ENCODE results near the gene TTLL8. TPM values are rescaled to one million over a fixed set of nuclear protein-coding genes. Genes with fewer than 3 reads are reported as not detected.
"Not testable (repeated sequence)": the region's sequence is repeated elsewhere in the genome, so short reads cannot be mapped to it uniquely, and the experiment has no call there.

TTLL8 gene
- total RNA-seq, 1 donor from 2014 or later, result not detected

DNA sequence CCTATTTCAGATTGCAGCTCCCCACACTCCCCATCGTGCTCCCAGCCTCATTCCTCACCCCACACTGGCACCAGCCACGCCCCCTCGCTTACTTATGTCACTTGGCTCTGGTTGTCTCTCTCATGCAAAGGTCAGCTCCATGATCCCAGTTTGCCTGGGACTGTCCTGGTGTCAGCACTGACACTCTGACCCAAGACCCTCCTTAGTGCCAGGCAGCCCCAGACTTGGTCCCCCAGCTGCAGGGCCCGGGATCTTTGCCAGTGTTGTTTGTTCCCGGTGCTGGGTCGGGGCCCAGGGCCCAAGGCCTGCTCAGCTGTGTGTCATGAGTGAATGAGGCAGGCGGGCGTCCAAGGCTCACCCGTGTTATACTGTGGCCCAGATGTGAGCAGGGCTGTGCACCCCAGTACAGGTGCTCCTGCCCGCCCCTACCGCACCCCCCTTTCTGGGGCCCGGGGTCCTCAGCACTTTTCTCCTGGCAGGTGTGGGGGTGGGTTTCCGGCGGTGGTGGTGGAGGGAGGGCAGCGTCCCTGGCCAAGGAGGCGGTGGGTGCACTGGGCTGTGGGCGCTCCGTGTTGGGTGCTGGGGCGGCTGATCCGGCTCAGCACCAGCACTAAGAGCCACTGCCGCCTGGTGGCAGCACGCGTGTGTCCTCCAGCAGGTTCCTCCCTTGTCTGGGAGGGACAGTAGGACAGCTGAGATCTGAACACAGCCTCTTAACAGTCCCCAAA is 65.0 kb downstream of the TTLL8 start:
- intact Hi-C loops (cut with micrococcal nuclease), result loop anchor here (1.0 to 2.0 kb wide), 5 partner anchors 9 to 226 kb away; no protein-coding TSS in a partner anchor

DNA sequence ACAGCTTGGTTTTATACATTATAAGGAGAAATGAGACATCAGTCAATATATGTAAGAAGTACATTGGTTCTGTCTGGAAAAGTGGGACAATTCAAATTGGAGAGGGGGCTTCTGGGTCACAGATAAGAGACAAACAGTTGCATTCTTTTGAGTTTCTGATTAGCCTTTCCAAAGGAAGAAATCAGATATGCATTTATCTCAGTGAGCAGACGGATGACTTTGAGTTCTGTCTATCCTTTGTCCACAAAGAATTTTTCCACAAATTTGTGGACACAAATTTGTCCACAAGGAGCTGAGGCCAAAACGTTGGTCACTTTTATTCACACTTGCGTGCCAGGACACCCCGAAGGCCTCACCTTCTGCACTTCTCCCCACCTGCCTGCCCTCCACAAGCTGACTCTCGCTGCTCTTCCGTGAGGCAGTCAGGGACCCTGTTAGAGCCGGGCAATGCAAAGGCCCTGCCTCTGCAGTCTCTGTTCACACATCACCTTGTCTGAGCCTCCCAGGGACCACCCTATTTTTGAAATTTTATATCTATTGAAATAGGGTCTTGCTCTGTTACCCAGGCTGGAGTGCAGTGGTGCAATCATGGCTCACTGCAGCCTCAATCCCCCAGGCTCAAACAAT is 66.1 kb downstream of the TTLL8 start:
- intact Hi-C loops (cut with micrococcal nuclease), result loop anchor here (2.0 kb wide), 1 partner anchor 15 kb away; no protein-coding TSS in a partner anchor

DNA sequence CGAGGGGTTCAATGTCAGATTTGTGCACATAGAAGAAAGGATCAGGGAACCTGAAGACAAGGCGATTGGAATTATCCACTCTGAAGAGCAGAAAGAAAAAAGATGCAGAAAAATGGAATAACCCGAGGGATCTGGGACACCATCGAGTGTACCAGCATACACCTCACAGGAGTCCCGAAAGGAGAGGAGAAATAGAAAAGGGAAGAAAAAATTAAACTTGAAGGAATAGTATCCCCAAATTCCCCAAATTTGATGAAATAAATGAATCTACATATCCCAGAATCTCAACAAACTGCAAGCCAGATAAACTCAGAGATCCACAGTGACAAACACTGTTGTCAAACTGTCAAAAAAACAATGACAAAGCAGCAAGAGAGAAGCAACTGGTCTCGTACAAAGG is 66.9 kb downstream of the TTLL8 start:
- intact Hi-C loops (cut with micrococcal nuclease), result no loop called here

DNA sequence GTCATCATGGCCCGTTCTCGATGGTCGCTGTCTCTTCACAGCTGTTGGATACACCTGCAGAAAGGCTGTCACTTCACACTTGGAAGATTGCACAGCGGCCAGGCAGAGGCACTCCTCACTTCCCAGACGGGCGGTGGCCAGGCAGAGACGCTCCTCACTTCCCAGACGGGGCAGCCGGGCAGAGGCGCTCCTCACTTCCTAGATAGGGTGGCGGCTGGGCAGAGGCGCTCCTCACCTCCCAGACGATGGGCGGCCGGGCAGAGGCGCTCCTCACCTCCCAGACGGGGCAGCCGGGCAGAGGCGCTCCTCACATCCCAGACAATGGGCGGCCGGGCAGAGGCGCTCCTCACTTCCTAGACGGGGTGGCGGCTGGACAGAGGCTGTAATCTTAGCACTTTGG is 68.3 kb downstream of the TTLL8 start:
- intact Hi-C loops (cut with micrococcal nuclease), result not testable (repeated sequence)

DNA sequence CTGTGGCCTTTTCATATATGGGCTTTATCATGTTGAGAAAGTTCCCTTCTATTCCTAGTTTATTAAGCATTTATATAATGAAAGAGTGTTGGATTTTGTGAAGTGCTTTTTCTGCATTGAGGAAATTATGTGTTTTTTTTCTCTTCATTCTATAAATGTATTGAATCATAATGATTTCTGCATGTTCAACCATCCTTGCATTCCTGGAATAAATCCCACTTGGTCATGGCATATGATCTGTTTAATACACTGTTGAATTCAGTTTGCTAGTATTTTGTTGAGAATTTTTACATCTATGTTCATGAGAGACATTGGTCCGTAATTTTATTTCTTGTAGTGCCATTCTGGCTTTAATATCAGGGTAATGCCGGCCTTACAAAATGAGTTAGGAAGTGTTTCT is 71.8 kb downstream of the TTLL8 start:
- intact Hi-C loops (cut with micrococcal nuclease), result no loop called here

DNA sequence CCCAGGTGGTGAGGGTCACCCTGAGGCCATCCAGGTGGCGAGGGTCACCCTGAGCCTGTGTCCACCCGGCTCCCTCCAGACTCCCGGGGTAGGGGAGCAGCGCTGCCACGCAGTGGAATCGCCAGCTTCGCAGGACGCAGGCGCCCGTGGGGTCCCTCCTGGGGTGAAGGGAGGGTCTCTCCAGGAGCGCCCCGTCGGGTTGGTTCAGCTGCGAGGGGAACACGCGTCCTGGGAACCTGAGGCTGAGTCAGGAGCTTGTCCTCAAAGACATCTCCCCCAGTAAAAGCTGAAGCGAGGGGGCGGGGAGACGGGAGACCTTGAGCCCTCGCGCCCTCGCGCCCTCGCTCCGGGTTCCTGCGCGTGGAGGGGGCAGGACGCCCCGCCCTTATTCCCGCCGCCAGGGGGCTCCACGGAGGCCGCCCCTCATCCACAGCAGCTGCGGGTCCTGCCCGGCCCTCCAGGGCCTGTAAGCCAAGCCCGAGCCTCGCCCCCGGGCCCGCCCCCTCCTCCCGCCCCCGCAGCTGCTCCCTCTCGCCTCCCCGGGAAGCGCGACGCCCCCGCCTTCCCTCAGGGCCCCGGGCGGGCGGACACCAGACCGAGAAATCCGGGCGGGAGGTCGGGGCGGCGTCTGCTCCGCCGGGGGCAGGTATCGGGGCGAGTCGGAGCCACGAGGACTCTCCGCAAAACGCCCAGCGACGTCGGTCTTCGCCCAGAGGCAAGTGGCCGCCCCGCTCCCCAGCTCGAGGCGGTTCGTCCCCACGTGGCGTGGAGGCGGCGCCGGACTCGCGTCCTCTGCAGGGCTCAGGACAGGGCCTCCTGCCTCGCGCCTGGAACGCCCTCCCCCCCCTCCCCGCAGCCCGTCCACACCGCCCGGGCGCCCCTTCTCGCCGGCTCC is 74.7 kb downstream of the TTLL8 start:
- intact Hi-C loops (cut with micrococcal nuclease), result loop anchor here (1.0 kb wide), 1 partner anchor 10 kb away; no protein-coding TSS in a partner anchor

DNA sequence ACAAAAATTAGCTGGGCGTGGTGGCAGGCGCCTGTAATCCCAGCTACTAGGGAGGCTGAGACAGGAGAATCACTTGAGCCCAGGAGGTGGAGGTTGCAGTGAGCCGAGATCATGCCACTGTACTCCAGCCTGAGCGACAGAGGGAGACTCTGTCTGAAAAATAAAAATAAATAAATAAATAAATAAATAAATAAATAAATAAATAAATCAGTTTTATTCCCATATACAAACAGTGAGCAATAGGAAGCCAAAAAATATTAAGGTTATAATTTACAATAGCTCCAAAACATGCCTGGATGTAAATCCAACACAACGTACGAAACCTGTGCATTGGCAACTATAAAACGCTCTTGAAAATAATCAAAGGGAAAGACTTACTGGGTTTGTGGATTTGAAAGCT is 76.3 kb downstream of the TTLL8 start:
- intact Hi-C loops (cut with micrococcal nuclease), result not testable (repeated sequence)

DNA sequence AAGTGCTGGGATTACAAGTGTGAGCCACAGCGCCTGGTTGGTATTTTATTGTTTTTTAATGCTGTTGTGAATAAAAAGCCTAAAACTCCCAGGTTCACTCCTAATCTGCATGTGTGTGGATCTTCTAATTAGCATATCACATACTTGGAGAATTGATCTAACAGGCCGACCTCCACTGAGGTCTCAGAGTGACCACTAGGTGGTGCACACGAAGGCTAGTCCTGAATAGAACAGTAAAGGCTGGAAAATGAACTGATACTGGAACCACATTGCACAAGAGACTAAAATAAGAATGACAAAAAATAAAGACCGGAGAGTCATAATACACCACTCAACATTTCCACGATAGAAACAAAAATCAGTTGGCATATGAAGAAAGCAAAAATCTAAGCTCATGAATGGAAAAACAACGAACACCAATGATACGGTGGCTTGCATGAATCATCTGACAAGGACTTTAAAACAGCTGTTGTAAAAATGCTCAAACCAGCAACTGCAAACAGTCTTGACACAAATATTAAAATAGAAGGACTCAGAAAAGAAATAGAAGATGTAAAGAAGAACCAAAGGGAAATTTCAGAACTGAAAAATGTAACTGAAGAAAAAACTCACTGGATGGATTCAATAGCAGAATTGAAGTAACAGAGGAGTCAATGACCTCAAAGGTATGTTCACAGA is 78.4 kb downstream of the TTLL8 start:
- intact Hi-C loops (cut with micrococcal nuclease), result loop anchor here (5.0 to 10.0 kb wide), 2 partner anchors 55 to 212 kb away; no protein-coding TSS in a partner anchor

DNA sequence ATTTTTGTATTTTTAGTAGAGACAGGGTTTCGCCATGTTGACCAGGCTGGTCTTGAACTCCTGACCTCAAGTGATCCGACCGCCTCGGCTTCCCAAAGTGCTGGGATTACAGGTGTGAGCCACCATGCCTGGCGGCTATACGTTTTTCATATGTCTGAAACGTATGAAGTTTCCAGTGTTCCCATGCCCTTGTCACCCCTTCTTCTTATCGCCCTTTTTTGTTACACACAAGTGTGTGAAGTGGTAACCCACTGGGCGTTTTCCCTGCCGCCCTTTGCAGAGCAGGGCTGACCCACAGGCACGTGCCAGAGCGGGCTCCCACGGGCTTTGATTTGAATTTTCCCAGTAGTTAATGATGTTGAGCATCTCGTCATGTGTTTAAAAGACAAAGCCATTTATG is 80.5 kb downstream of the TTLL8 start:
- intact Hi-C loops (cut with micrococcal nuclease), result loop anchor here (2.0 to 10.0 kb wide), 3 partner anchors 15 to 210 kb away; no protein-coding TSS in a partner anchor

DNA sequence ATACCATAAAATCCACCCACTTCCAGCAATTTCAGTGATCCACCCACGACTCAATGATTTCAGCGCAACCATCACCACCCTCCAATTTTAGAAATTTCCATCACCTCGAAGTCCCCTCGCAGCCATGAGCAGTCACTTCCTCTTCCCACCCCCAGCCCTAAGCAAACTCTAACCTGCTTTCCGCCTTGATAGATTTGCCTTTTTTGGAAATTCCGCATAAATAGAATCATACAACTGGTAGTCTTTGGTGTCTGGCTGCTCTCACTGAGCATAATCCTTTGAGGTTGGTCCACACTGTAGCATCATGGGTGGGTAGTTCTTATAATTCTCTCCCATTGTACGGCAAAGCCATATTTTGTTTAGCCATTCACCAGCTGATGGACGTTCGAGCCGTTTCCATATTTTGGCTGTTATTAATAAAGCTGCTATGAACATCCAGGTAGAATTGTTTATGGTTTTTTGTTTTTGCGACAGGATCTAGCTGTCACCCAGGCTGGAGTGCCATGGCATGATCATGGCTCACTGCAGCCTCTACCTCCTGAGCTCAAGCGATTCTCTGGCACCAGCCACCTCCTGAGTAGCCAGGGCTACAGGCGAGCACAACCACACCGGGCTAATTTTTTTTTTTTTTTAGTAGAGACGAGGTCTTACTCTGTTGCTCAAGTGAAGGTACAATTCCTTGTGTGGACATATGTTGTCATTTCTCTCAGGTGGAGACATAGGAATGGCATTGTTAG is 81.5 kb downstream of the TTLL8 start:
- intact Hi-C loops (cut with micrococcal nuclease), result loop anchor here (2.0 to 10.0 kb wide), 3 partner anchors 16 to 209 kb away; no protein-coding TSS in a partner anchor

DNA sequence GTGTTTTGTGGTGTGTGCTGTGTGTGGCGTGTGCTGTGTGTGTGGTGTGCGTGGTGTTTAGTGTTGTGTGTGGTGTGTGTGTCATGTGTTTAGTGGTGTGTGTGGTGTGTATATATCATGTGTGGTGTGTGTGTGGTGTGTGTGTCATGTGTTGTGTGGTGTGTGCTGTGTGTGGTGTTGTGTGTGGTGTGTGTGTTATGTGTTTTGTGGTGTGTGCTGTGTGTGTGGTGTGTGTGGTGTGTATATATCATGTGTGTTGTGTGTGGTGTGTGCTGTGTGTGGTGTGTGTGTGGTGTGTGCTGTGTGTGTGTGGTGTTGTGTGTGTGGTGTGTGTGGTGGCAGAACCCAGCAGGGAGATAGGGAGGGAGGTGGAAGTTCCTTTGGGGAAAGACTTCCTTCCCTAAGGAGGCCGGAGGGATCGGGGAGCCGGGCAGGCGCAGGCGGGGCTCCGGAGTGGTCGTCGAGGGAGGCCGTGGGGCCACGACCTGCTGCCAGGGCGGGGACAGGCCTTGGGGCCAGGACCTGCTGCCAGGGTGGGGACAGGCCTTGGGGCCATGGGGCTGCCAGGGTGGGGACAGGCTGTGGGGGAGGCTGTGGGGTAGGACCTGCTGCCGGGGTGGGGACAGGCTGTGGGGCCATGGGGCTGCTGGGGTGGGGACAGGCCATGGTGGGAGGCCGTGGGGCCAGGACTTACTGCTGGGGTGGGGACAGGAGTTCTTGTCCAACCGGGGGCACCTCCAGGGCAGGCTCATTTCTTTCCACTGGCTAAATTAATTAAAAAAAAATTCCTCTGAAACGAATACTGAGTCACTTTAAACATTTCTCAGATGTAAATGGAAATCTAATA is 82.3 kb downstream of the TTLL8 start:
- intact Hi-C loops (cut with micrococcal nuclease), result loop anchor here (2.0 to 10.0 kb wide), 3 partner anchors 17 to 208 kb away; no protein-coding TSS in a partner anchor

DNA sequence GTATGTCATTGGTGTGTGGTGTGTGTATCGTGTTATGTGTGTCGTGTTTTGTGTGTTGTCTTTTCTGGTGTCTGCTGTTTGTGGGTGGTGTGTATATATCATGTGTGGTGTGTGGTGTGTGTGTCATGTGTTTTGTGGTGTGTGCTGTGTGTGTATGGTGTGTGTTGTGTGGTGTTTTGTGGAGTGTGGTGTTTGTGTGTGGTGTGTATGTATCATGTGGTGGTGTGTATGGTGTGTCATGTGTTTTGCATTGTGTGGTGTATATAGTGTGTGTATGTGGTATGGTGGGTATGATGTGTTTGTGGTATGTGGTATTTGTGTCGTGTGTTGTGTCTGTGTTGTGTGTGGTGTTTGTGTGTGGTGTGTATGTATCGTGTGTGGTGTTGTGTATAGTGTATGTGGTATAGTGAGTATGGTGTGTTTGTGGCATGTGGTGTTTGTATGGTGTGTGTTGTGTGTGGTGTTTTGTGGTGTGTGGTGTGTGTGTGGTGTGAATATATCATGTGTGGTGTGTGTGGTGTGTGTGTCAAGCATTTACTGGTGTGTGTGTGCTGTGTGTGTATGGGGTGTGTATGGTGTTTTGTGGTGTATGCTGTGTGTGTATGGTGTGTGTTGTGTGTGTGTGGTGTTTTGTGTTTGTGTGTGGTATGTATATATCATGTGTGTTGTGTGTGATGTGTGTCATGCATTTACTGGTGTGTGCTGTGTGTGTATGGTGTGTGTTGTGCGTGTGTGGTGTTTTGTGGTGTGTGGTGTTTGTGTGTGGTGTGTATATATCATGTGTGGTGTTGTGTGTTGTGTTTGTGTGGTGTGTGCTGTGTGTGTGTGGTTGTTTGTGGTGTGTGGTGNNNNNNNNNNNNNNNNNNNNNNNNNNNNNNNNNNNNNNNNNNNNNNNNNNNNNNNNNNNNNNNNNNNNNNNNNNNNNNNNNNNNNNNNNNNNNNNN is 84.8 kb downstream of the TTLL8 start:
- intact Hi-C loops (cut with micrococcal nuclease), result loop anchor here (5.0 to 10.0 kb wide), 2 partner anchors 62 to 229 kb away; partner anchors contain the start of gene SELENOO

DNA sequence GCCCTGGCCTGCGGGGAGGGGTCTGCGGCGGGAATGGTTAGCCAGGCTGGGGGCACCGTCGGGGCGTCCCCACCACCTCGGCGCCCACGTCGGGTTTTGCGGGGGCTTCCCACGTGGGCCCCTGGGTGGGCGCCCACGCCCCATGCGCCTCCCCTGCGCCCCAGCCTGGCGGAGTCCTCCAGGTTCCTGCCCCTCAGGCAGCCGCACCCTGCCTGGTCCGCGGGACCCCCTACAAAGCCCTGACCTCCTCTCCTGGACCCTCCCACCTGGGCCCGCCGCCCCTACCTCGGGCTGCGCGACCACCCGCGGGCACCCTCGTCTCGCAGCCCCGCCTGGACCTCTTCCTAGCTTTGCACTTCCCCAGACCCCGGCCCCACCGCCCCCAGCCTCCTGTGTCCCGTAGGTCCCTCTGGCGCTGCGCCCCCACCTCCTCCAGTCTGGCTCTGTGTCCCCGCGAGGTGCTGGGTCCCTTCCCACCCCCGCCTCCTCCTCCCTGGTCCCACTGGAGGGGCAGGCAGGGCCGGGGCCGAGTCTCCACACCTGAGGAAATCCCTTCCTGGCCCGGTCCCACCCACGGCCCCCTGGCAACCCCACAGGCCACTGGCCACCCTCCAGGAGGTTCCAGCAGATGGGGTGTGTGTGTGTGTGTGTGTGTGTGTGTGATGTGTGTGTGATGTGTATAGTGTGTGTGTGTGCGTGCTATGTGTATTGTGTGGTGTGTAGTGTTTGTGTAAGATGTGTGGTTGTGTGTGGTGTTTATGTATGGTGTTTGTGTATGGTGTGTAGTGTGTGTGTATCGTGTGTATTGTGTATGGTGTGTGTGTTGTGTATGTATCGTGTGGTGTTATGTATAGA is 85.7 kb downstream of the TTLL8 start:
- intact Hi-C loops (cut with micrococcal nuclease), result loop anchor here (5.0 to 10.0 kb wide), 2 partner anchors 62 to 230 kb away; partner anchors contain the start of gene SELENOO

DNA sequence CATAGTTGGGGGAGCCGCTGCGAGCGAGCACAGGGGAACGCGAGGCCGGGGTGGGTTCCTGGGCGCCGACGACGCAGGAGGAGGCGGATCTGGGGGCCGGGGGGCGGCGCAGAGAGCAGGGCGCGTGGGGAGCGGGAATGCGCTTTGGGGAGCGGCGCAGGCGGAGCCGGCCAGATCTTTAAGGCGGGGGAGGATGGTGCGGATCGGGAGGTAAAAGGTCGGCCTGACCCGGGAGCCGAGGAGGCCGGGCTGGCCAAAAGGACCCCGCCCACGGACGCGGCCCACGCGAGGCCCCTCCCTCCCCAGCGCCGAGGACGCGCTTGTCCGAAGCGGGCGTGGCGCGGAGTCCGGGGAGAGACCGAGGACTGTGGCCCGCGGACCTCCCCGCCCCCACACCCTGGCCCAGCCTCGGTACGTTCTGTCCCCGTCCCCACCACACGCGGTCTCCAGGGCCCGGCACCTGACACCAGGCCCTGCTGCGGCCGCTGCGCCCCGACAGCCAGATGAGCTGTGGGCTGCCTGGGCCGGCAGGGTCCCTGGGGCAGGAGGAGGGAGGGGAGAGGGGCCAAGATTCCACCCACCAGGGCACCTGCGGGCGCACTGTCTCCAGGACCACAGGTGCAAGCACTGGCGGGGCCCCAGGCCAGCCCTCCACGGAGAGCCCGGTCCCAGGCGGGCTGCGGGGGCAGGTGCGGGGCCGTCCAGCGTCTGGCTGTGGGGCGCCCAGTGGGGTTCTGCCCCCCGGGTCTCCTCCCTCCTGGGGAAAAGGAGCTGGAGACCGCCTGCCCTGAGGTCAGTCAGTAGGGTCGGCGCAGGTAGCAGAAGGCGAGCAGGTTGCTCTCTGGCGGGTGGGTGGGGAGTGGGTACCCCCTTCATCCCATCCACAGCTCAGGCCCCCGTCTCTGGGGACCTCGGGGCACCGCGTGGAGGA is 86.6 kb downstream of the TTLL8 start:
- intact Hi-C loops (cut with micrococcal nuclease), result loop anchor here (2.0 to 10.0 kb wide), 4 partner anchors 35 to 231 kb away; partner anchors contain the start of gene SELENOO

DNA sequence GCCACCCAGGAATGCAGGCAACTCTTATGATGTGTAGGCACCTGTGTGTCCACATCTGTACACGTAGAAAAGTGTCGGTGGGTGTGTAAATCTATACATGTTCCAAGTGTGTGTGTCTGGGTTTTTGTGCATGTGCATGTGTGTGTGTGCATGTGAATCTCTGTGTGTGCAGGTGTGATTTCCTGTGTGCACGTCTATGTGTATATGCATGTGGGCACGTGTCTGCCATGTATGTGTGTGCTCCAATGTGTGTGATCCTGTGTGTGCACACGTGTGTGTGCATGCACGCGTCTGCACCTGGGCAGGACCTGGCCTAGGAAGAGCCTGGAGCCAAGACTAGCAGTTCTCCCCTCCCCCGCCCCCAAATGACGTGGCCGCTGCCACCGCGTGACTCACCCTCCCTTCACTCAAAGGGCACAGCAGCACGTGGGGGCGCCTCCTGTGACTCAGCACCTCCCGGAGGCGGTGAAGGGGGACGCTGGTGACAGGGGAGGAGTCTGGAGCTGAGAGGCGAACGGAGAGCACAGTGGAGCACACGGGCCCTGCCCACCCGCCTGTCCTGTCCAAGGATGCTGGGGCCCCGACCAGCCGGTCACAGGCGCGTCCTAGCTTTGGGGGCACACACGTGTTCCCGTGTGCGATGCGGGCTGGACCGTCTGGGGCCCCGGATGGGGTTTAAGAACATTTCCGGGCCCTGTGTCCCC is 87.4 kb downstream of the TTLL8 start:
- intact Hi-C loops (cut with micrococcal nuclease), result loop anchor here (2.0 to 10.0 kb wide), 4 partner anchors 34 to 232 kb away; partner anchors contain the start of gene SELENOO

Data from T-helper 1 cell treated with Interleukin-12 subunit alpha and Interleukin-12 subunit beta and Interleukin-4 antibody, amounts not matched to agents 30 ng/mL and 1 ng/mL, for 36 hours (primary cell).